Mesothelial cell of epicardium (in vitro differentiated cells): Measurements from ENCODE around the gene CEP85L. TPM values are rescaled to one million over a fixed set of nuclear protein-coding genes. Genes with fewer than 3 reads are reported as not detected.
A peak's percentile ranks its signal among the peaks of the same experiment; 100 is the strongest.

Source experiments
- DNase-seq, 2 experiments: peaks; one replicate each; pipeline ENCODE4 v3.0.0; 2021; ENCODE audit warnings: low spot score in 2 of 2; ENCODE audit not compliant: unreplicated experiment in 2 of 2
- H3K27ac Mint-ChIP-seq: 2 replicates; pipeline ENCODE4 v1.8.0; 2021; ENCODE audit warnings: mixed read lengths
- H3K27me3 Mint-ChIP-seq: 2 replicates; pipeline ENCODE4 v1.8.0; 2021; ENCODE audit warnings: low read depth, mixed read lengths
- H3K36me3 Mint-ChIP-seq: 2 replicates; pipeline ENCODE4 v1.8.0; 2021; ENCODE audit warnings: mixed read lengths
- H3K4me1 Mint-ChIP-seq: 2 replicates; pipeline ENCODE4 v1.8.0; 2021; ENCODE audit warnings: mixed read lengths
- H3K4me3 Mint-ChIP-seq: 2 replicates; pipeline ENCODE4 v1.8.0; 2021; ENCODE audit warnings: mild to moderate bottlenecking, moderate library complexity, mixed read lengths
- H3K9me3 Mint-ChIP-seq: 2 replicates; pipeline ENCODE4 v1.8.0; 2021; ENCODE audit warnings: mixed read lengths
- CTCF ChIP-seq: fragments of 200-600 bp; sonication (generic); IDR thresholded peaks from one replicate; pipeline ENCODE4 v1.5.0; 2021; ENCODE audit warnings: antibody characterized with exemption; ENCODE audit not compliant: unreplicated experiment
- total RNA-seq: library from RNA; stranded (reverse); gene quantifications from 3 replicates; pipeline ENCODE4 v1.2.1, GENCODE V29; 2021

Gene CEP85L
- total RNA-seq, 1 donor from 2014 or later, result 23.1 TPM

- TF ChIP-seq CTCF, result peak; percentile 56
- no peak overlapping the region for H3K27ac Mint-ChIP-seq
- no peak overlapping the region for H3K4me3 Mint-ChIP-seq
- H3K9me3 Mint-ChIP-seq, result peaks cover 27% of the 10 kb centered on the region
- DNase-seq, result no peak
- peaks cover 11% of the 10 kb centered on the region for H3K4me1 Mint-ChIP-seq
- no peaks in the 10 kb centered on the region for H3K27me3 Mint-ChIP-seq
- peaks cover 34% of the 10 kb centered on the region for H3K36me3 Mint-ChIP-seq
Measured at GRCh38 chr6:118618676-118619377, 32.6 kb downstream of the CEP85L start.

- TF ChIP-seq CTCF, result no peak
- Mint-ChIP-seq H3K27ac (peak overlapping the region; percentile 61), H3K4me3 (peak overlapping the region; percentile 13), H3K4me1 (peaks cover 11% of the 10 kb centered on the region), H3K27me3 (no peaks in the 10 kb centered on the region), H3K36me3 (peaks cover 34% of the 10 kb centered on the region), H3K9me3 (peaks cover 23% of the 10 kb centered on the region)
- no peak for DNase-seq
Measured at GRCh38 chr6:118617417-118617816, 34.0 kb downstream of the CEP85L start.

- no peak for DNase-seq
- no peak for TF ChIP-seq CTCF
- H3K9me3 Mint-ChIP-seq, result peaks cover 27% of the 10 kb centered on the region
- H3K36me3 Mint-ChIP-seq, result peaks cover 29% of the 10 kb centered on the region
- peaks cover 6% of the 10 kb centered on the region for H3K4me1 Mint-ChIP-seq
- no peak overlapping the region for H3K27ac Mint-ChIP-seq
- H3K27me3 Mint-ChIP-seq, result no peaks in the 10 kb centered on the region
- no peak overlapping the region for H3K4me3 Mint-ChIP-seq
Measured at GRCh38 chr6:118611334-118611733, 40.1 kb downstream of the CEP85L start.

GRCh38 chr6:118606858-118607257 is 44.5 kb downstream of the CEP85L start:
- no peak for TF ChIP-seq CTCF
- Mint-ChIP-seq H3K4me1 (peaks cover 6% of the 10 kb centered on the region), H3K4me3 (no peak overlapping the region), H3K9me3 (peaks cover 38% of the 10 kb centered on the region), H3K27ac (no peak overlapping the region), H3K27me3 (no peaks in the 10 kb centered on the region), H3K36me3 (peaks cover 32% of the 10 kb centered on the region)
- no peak for DNase-seq

GRCh38 chr6:118606268-118606667 is 45.1 kb downstream of the CEP85L start:
- Mint-ChIP-seq H3K36me3 (peaks cover 30% of the 10 kb centered on the region), H3K9me3 (peaks cover 32% of the 10 kb centered on the region), H3K4me3 (no peak overlapping the region), H3K4me1 (peaks cover 6% of the 10 kb centered on the region), H3K27ac (peak overlapping the region; percentile 16), H3K27me3 (no peaks in the 10 kb centered on the region)
- no peak for TF ChIP-seq CTCF
- DNase-seq, result no peak
